ENCODE data around the gene SIPA1L2. TPM values are rescaled to one million over a fixed set of nuclear protein-coding genes. Genes with fewer than 3 reads are reported as not detected.

The SIPA1L2 gene
- total RNA-seq, 1 donor from 2014 or later, result 120 TPM

- intact Hi-C loops (cut with DNase I), result no loop called here
- ATAC-seq (no peak), DNase-seq (ENCODE audit: missing footprints) (no peak)
Observed at GRCh38 chr1:232653789-232654188, 23.9 kb upstream of the SIPA1L2 start.

GRCh38 chr1:232650845-232651244 lies 20.9 kb upstream of the SIPA1L2 start:
- ATAC-seq (no peak), DNase-seq (ENCODE audit: missing footprints) (no peak)
- intact Hi-C loops (cut with DNase I), result no loop called here

GRCh38 chr1:232650418-232650817 lies 20.5 kb upstream of the SIPA1L2 start:
- DNase-seq (ENCODE audit: missing footprints), result no peak
- ATAC-seq, result no peak
- intact Hi-C loops (cut with DNase I), result no loop called here

- DNase-seq (ENCODE audit: missing footprints), result no peak
- ATAC-seq, result no peak
- intact Hi-C loops (cut with DNase I), result no loop called here
Observed at GRCh38 chr1:232648316-232648715, 18.4 kb upstream of the SIPA1L2 start.

GRCh38 chr1:232644209-232644608 lies 14.3 kb upstream of the SIPA1L2 start:
- intact Hi-C loops (cut with DNase I), result no loop called here
- DNase-seq (ENCODE audit: missing footprints), result no peak
- no peak for ATAC-seq

GRCh38 chr1:232643251-232643650 lies 13.3 kb upstream of the SIPA1L2 start:
- intact Hi-C loops (cut with DNase I), result no loop called here
- DNase-seq (ENCODE audit: missing footprints) (no peak), ATAC-seq (no peak)

GRCh38 chr1:232641507-232641906 lies 11.6 kb upstream of the SIPA1L2 start:
- ATAC-seq (no peak), DNase-seq (ENCODE audit: missing footprints) (no peak)
- intact Hi-C loops (cut with DNase I), result no loop called here

GRCh38 chr1:232636799-232637198 lies 6.9 kb upstream of the SIPA1L2 start:
- ATAC-seq (no peak), DNase-seq (ENCODE audit: missing footprints) (no peak)
- intact Hi-C loops (cut with DNase I), result loop anchor here (2.0 kb wide), 1 partner anchor 388 kb away; no protein-coding TSS in a partner anchor

- no peak for DNase-seq (ENCODE audit: missing footprints)
- ATAC-seq, result peak; percentile 69
- intact Hi-C loops (cut with DNase I), result loop anchor here (1.0 to 2.0 kb wide), 2 partner anchors 389 to 605 kb away; no protein-coding TSS in a partner anchor
Observed at GRCh38 chr1:232635778-232636356, 5.9 kb upstream of the SIPA1L2 start.

GRCh38 chr1:232635279-232635678 lies 5.3 kb upstream of the SIPA1L2 start:
- intact Hi-C loops (cut with DNase I), result loop anchor here (1.0 kb wide), 1 partner anchor 606 kb away; no protein-coding TSS in a partner anchor
- no peak for ATAC-seq
- no peak for DNase-seq (ENCODE audit: missing footprints)

- ATAC-seq (no peak), DNase-seq (ENCODE audit: missing footprints) (peak; percentile 73)
- intact Hi-C loops (cut with DNase I), result loop anchor here (5.0 kb wide), 3 partner anchors 173 to 538 kb away; partner anchors contain the start of genes MAP10 and NTPCR
Observed at GRCh38 chr1:232634096-232634495, 4.2 kb upstream of the SIPA1L2 start.

GRCh38 chr1:232630894-232631195 lies 912 bp upstream of the SIPA1L2 start:
- no peak for DNase-seq (ENCODE audit: missing footprints)
- intact Hi-C loops (cut with DNase I), result loop anchor here (5.0 kb wide), 3 partner anchors 176 to 541 kb away; partner anchors contain the start of genes MAP10 and NTPCR
- ATAC-seq, result no peak

GRCh38 chr1:232629250-232630046 lies 485 bp downstream of the SIPA1L2 start:
- intact Hi-C loops (cut with DNase I), result loop anchor here (2.0 to 10.0 kb wide), 6 partner anchors 145 to 767 kb away; partner anchors contain the start of genes MAP10 and NTPCR
- peak; percentile 86 for DNase-seq (ENCODE audit: missing footprints)

GRCh38 chr1:232628335-232629249 lies 1.3 kb downstream of the SIPA1L2 start:
- intact Hi-C loops (cut with DNase I), result loop anchor here (1.0 to 10.0 kb wide), 4 partner anchors 144 to 766 kb away; no protein-coding TSS in a partner anchor
- ATAC-seq (no peak), DNase-seq (ENCODE audit: missing footprints) (no peak)

More at GRCh38 chr1:232629250-232630046, 485 bp downstream of the SIPA1L2 start:
- peak; percentile 11 for ATAC-seq

- no peak for DNase-seq (ENCODE audit: missing footprints)
- intact Hi-C loops (cut with DNase I), result loop anchor here (1.0 to 10.0 kb wide), 4 partner anchors 143 to 765 kb away; no protein-coding TSS in a partner anchor
- ATAC-seq, result no peak
Observed at GRCh38 chr1:232627645-232628334, 2.1 kb downstream of the SIPA1L2 start.

GRCh38 chr1:232627171-232627570 lies 2.8 kb downstream of the SIPA1L2 start:
- DNase-seq (ENCODE audit: missing footprints) (no peak), ATAC-seq (no peak)
- intact Hi-C loops (cut with DNase I), result loop anchor here (5.0 to 10.0 kb wide), 2 partner anchors 142 to 190 kb away; no protein-coding TSS in a partner anchor

- DNase-seq (ENCODE audit: missing footprints), result no peak
- intact Hi-C loops (cut with DNase I), result loop anchor here (5.0 to 10.0 kb wide), 2 partner anchors 142 to 189 kb away; no protein-coding TSS in a partner anchor
- no peak for ATAC-seq
Observed at GRCh38 chr1:232626452-232626851, 3.5 kb downstream of the SIPA1L2 start.

- ATAC-seq (no peak), DNase-seq (ENCODE audit: missing footprints) (no peak)
- intact Hi-C loops (cut with DNase I), result loop anchor here (5.0 to 10.0 kb wide), 2 partner anchors 141 to 188 kb away; no protein-coding TSS in a partner anchor
Observed at GRCh38 chr1:232625319-232625868, 4.5 kb downstream of the SIPA1L2 start.

Measured in Right ventricle myocardium inferior (tissue), 1 donor.